ENCODE results near the gene RCOR1. TPM values are rescaled to one million over a fixed set of nuclear protein-coding genes. Genes with fewer than 3 reads are reported as not detected.

Gene RCOR1
- total and polyA plus RNA-seq, 2 of the 4 experiments (the other 2 are of a cell fraction): 9.0 to 11.2 TPM

DNA sequence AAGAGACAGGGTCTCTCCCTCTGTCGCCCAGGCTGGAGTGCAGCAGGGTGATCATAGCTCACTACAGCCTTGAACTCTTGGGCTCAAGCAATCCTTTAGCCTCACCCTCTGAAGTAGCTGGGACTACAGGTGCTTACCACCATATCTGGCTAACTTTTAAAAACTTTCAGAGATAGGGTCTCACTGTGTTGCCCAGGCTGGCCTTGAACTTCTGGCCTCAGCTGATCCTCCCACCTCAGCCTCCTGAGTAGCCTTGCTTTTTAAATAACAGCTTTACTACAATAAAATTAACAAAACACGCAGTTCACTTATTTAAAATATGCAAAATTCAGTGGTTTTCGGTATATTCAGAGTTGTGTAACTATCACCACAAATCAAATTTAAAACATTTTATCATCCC lies 79.0 kb downstream of the RCOR1 start:
- Histone ChIP-seq H3K4me3 (ENCODE audit: insufficient read depth, low read depth, low read length) (no peak overlapping the region), H2BK5ac (ENCODE audit: low read depth, low read length, poor library complexity, severe bottlenecking) (no peak overlapping the region), H3K27ac (ENCODE audit: insufficient read depth, low read length) (no peak overlapping the region), H3K14ac (replicated peaks; ENCODE audit: low read depth, low read length) (no peak overlapping the region), H2BK120ac (ENCODE audit: low read depth, low read length) (no peak overlapping the region), H2AK9ac (replicated peaks; ENCODE audit: low read depth, low read length, poor library complexity) (no peak overlapping the region), H3K4ac (ENCODE audit: low read depth, low read length) (no peak overlapping the region), H3K18ac (ENCODE audit: low read depth, low read length) (no peak overlapping the region), H4K8ac (ENCODE audit: low read depth in 2 of 2, low read length in 2 of 2) (no peak overlapping the region), H3K23ac (ENCODE audit: low read depth, low read length) (no peak overlapping the region), H3K27me3 (ENCODE audit: control insufficient read depth, insufficient read depth, low read length) (no peaks in the 10 kb centered on the region), H3K56ac (ENCODE audit: extremely low read depth, insufficient read depth, low read length) (no peak overlapping the region), H4K5ac (ENCODE audit: low read depth, low read length) (no peak overlapping the region), H2AK5ac (ENCODE audit: low read depth, low read length) (no peak overlapping the region), H3K4me1 (ENCODE audit: control insufficient read depth, insufficient read depth, low read length) (peaks cover 4% of the 10 kb centered on the region; the same call in 1 of the 2 replicates), H3K9me1 (ENCODE audit: insufficient read depth, low read length) (no peaks in the 10 kb centered on the region; the same call in 1 of the 2 replicates), H2BK15ac (ENCODE audit: low read depth, low read length) (no peak overlapping the region), H4K91ac (ENCODE audit: insufficient read depth, low read depth, low read length) (no peak overlapping the region), H3K9me3 (ENCODE audit: control insufficient read depth, insufficient read depth, low read length) (no peaks in the 10 kb centered on the region), H3K36me3 (ENCODE audit: control insufficient read depth, insufficient read depth, low read length) (no peaks in the 10 kb centered on the region), H2AFZ (replicated peaks; ENCODE audit: low read length, poor library complexity) (no peak overlapping the region), H3K9ac (ENCODE audit: low read depth, low read length) (no peak overlapping the region), H3K4me2 (ENCODE audit: low read depth, low read length) (no peak overlapping the region), H2BK20ac (ENCODE audit: low read depth, low read length) (no peak overlapping the region), H3K79me1 (ENCODE audit: low read depth in 1 of 2, low read length in 2 of 2) (peaks cover 24 to 42% of the 10 kb centered on the region in 2 experiments), H4K20me1 (ENCODE audit: insufficient read depth, low read length) (peaks cover 16% of the 10 kb centered on the region; the same call in 1 of the 2 replicates)
- no TSS peak for BruUV-seq (replicated peaks)
- whole genome bisulfite sequencing, 2 experiments (ENCODE audit: extremely low coverage in 2 of 2, insufficient read length in 1 of 2): no CpG with 5 or more reads among the region's 3 CpGs
- in situ Hi-C loops (cut with MboI; ENCODE audit: low sequenced_read_pairs) (no loop called here), dilution Hi-C loops (cut with HindIII; ENCODE audit: low sequenced_read_pairs, unreplicated experiment) (no loop called here), intact Hi-C loops (cut with micrococcal nuclease) (no loop called here)
- ATAC-seq (ENCODE audit: low read depth) (no peak), DNase-seq (no peak)
- TF ChIP-seq CHD1 (IDR thresholded peaks at IDR 0.05; ENCODE audit: low read depth, low read length) (no peak), POLR2A (IDR thresholded peaks at IDR 0.05; ENCODE audit: low read depth, low read length) (no peak), SMC3 (IDR thresholded peaks at IDR 0.05; ENCODE audit: low read depth, low read length) (no peak), RFX5 (IDR thresholded peaks at IDR 0.05; ENCODE audit: low read depth, low read length) (no peak), RAD21 (IDR thresholded peaks at IDR 0.05; ENCODE audit: low read length) (no peak), MAFK (IDR thresholded peaks at IDR 0.05; ENCODE audit: low read depth, low read length) (no peak), CEBPB (IDR thresholded peaks at IDR 0.05; ENCODE audit: low read depth, low read length) (no peak), RCOR1 (IDR thresholded peaks at IDR 0.05; ENCODE audit: insufficient replicate concordance, low read length) (no peak), NFE2L2 (IDR thresholded peaks at IDR 0.05; ENCODE audit: low read depth, low read length) (no peak), BHLHE40 (IDR thresholded peaks at IDR 0.05; ENCODE audit: low read depth, low read length) (no peak), FOS (IDR thresholded peaks at IDR 0.05; ENCODE audit: low read depth, low read length) (no peak)
- TF ChIP-seq, protein P1, sequence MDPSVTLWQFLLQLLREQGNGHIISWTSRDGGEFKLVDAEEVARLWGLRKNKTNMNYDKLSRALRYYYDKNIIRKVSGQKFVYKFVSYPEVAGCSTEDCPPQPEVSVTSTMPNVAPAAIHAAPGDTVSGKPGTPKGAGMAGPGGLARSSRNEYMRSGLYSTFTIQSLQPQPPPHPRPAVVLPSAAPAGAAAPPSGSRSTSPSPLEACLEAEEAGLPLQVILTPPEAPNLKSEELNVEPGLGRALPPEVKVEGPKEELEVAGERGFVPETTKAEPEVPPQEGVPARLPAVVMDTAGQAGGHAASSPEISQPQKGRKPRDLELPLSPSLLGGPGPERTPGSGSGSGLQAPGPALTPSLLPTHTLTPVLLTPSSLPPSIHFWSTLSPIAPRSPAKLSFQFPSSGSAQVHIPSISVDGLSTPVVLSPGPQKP (IDR thresholded peaks at IDR 0.05; ENCODE audit: borderline replicate concordance, low read depth, low read length): no peak
- TF ChIP-seq, protein P2, sequence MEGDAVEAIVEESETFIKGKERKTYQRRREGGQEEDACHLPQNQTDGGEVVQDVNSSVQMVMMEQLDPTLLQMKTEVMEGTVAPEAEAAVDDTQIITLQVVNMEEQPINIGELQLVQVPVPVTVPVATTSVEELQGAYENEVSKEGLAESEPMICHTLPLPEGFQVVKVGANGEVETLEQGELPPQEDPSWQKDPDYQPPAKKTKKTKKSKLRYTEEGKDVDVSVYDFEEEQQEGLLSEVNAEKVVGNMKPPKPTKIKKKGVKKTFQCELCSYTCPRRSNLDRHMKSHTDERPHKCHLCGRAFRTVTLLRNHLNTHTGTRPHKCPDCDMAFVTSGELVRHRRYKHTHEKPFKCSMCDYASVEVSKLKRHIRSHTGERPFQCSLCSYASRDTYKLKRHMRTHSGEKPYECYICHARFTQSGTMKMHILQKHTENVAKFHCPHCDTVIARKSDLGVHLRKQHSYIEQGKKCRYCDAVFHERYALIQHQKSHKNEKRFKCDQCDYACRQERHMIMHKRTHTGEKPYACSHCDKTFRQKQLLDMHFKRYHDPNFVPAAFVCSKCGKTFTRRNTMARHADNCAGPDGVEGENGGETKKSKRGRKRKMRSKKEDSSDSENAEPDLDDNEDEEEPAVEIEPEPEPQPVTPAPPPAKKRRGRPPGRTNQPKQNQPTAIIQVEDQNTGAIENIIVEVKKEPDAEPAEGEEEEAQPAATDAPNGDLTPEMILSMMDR (conservative IDR thresholded peaks at IDR 0.05; ENCODE audit: low read depth, low read length): no peak
- ChIA-PET POLR2A (ENCODE audit: unreplicated experiment) (no interaction called here), CTCF (interaction anchor here (0.7 kb wide), 1 partner anchor 23 kb away, joined by 4 read pairs; no protein-coding TSS in a partner anchor)
